ENCODE measurements around the gene EPB41L4A.

DNA sequence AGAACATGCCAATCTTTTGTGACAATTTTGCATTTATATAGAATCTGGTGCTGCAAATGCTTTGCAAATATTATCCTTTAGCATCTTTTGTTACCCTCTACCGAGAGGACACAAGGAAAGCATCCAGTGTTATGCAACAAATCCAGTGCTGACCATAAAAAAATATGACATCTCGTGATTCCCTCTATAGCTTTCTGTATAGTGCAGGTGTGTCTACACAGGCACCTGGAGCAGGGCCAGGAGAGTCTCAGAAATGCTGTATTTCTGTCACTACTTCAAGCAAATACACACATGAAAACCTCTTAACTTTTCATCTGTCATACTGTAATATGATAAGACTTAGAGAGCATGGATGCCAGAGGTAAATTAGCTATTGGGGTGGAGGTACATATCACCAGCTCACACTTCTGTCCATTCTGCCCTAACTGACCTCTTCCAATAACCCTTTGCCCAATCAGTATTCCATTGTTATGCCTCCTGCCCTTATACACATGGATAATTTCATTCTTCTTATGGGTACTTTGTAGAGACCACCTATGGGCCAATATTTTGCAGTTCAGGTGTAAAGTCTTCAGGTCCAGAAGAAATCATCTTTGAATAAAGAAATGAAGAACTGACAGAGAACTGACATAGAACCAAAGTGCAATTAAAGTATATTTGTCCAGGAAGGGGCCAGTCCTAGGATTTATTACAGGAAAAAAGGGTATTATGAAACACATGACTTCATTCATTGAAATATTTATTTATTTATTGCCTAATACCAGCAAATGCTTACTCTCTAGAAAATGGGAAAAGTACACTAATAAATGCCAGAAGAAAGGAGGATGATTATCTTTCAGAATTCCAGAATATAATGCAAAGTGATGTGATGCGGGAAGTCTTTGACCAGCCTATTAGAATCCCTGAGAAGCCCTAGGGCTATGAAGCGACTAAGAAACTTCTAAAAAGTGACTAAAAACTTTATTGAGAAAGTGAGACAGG is 106.5 kb downstream of the EPB41L4A start:
- TF ChIP-seq, protein P1, sequence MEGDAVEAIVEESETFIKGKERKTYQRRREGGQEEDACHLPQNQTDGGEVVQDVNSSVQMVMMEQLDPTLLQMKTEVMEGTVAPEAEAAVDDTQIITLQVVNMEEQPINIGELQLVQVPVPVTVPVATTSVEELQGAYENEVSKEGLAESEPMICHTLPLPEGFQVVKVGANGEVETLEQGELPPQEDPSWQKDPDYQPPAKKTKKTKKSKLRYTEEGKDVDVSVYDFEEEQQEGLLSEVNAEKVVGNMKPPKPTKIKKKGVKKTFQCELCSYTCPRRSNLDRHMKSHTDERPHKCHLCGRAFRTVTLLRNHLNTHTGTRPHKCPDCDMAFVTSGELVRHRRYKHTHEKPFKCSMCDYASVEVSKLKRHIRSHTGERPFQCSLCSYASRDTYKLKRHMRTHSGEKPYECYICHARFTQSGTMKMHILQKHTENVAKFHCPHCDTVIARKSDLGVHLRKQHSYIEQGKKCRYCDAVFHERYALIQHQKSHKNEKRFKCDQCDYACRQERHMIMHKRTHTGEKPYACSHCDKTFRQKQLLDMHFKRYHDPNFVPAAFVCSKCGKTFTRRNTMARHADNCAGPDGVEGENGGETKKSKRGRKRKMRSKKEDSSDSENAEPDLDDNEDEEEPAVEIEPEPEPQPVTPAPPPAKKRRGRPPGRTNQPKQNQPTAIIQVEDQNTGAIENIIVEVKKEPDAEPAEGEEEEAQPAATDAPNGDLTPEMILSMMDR (conservative IDR thresholded peaks at IDR 0.05) = no peak
- no peak for TF ChIP-seq ZFX (IDR thresholded peaks at IDR 0.05)

Data from C4-2B (cell line).